Loucy (cell line): ENCODE data around the gene SUPT20HL1.
"Not testable (repeated sequence)": the region's sequence is repeated elsewhere in the genome, so short reads cannot be mapped to it uniquely, and the experiment has no call there.

ENCODE experiments used
- H2AFZ ChIP-seq: fragments of 200-600 bp; sonication (generic); 2 replicates; pipeline ENCODE4 v1.6.0; 2016; ENCODE audit warnings: antibody characterized with exemption, mild to moderate bottlenecking, low read length, moderate library complexity
- H3F3A ChIP-seq: fragments of 200-600 bp; 2 replicates; pipeline ENCODE4 v1.6.0; 2016; ENCODE audit warnings: antibody characterized with exemption, low read depth, mild to moderate bottlenecking
- H3K27me3 ChIP-seq: fragments of 200-600 bp; sonication (generic); 2 replicates; pipeline ENCODE4 v1.6.1; 2014; ENCODE audit warnings: low read length, mild to moderate bottlenecking; ENCODE audit not compliant: insufficient read depth, poor library complexity, severe bottlenecking
- H3K36me3 ChIP-seq: fragments of 200-600 bp; sonication (generic); 2 replicates; pipeline ENCODE4 v1.6.1; 2016; ENCODE audit warnings: low read length; ENCODE audit not compliant: insufficient read depth
- H3K4me1 ChIP-seq: fragments of 200-600 bp; sonication (generic); 2 replicates; pipeline ENCODE4 v1.5.1; 2014; ENCODE audit warnings: low read length, mild to moderate bottlenecking; ENCODE audit not compliant: insufficient read depth, poor library complexity, severe bottlenecking
- H3K4me2 ChIP-seq: fragments of 200-600 bp; sonication (generic); 2 replicates; pipeline ENCODE4 v1.6.0; 2014; ENCODE audit warnings: antibody characterized with exemption, low read length, low read depth, mild to moderate bottlenecking; ENCODE audit not compliant: poor library complexity, severe bottlenecking
- H3K4me3 ChIP-seq: fragments of 200-600 bp; sonication (generic); 2 replicates; pipeline ENCODE4 v1.5.1; 2014; ENCODE audit warnings: low read length, mild to moderate bottlenecking, mixed read lengths; ENCODE audit not compliant: poor library complexity, severe bottlenecking
- H3K79me2 ChIP-seq: fragments of 200-600 bp; sonication (generic); 2 replicates; pipeline ENCODE4 v1.6.1; 2014; ENCODE audit warnings: low read length; ENCODE audit not compliant: insufficient read depth
- H3K9ac ChIP-seq: fragments of 200-600 bp; sonication (generic); 2 replicates; pipeline ENCODE4 v1.6.0; 2014; ENCODE audit warnings: mild to moderate bottlenecking, low read depth, low read length, moderate library complexity; ENCODE audit not compliant: poor library complexity, severe bottlenecking
- H3K9me2 ChIP-seq: fragments of 200-600 bp; sonication (generic); replicated peaks from 2 replicates; pipeline ENCODE4 v1.6.1; 2016; ENCODE audit warnings: low read depth, low read length, mixed read lengths
- H3K9me3 ChIP-seq: fragments of 200-600 bp; sonication (generic); 2 replicates; pipeline ENCODE4 v1.6.1; 2014; ENCODE audit warnings: mild to moderate bottlenecking, antibody characterized with exemption, low read length, low read depth; ENCODE audit not compliant: insufficient read depth
- H4K20me1 ChIP-seq: fragments of 200-600 bp; sonication (generic); 2 replicates; pipeline ENCODE4 v1.6.0; 2014; ENCODE audit warnings: antibody characterized with exemption, low read length, mild to moderate bottlenecking; ENCODE audit not compliant: insufficient read depth, poor library complexity, severe bottlenecking
- CTCF ChIP-seq: fragments of 200-600 bp; sonication (generic); conservative IDR thresholded peaks from 2 replicates; pipeline ENCODE4 v1.5.1; 2014; ENCODE audit warnings: mild to moderate bottlenecking, antibody characterized with exemption, low read length
- EZH2phosphoT487 ChIP-seq: fragments of 200-600 bp; IDR thresholded peaks from 2 replicates; pipeline ENCODE4 v1.6.1; 2018; ENCODE audit warnings: antibody characterized with exemption, mild to moderate bottlenecking, moderate library complexity, borderline replicate concordance

The SUPT20HL1 gene

GRCh38 chrX:24378706-24379105 lies 18.3 kb downstream of the SUPT20HL1 start:
- Histone ChIP-seq H3K4me2 (no peak overlapping the region), H3K36me3 (no peaks in the 10 kb centered on the region), H3K4me3 (no peak overlapping the region), H3K9ac (no peak overlapping the region), H3F3A (no peaks in the 10 kb centered on the region), H3K9me2 (no peaks in the 10 kb centered on the region), H2AFZ (no peak overlapping the region), H3K9me3 (no peaks in the 10 kb centered on the region), H3K4me1 (no peaks in the 10 kb centered on the region), H4K20me1 (no peaks in the 10 kb centered on the region), H3K79me2 (no peaks in the 10 kb centered on the region), H3K27me3 (no peaks in the 10 kb centered on the region)
- no peak for TF ChIP-seq CTCF
- no peak for TF ChIP-seq EZH2phosphoT487

GRCh38 chrX:24380262-24381187 lies 20.1 kb downstream of the SUPT20HL1 start:
- H3K79me2 ChIP-seq = no peaks in the 10 kb centered on the region
- no peaks in the 10 kb centered on the region for H3K9me2 ChIP-seq
- H3K9ac ChIP-seq = no peak overlapping the region
- H3F3A ChIP-seq = no peaks in the 10 kb centered on the region
- no peaks in the 10 kb centered on the region for H3K27me3 ChIP-seq
- no peaks in the 10 kb centered on the region for H4K20me1 ChIP-seq
- no peaks in the 10 kb centered on the region for H3K36me3 ChIP-seq
- no peak overlapping the region for H2AFZ ChIP-seq
- no peak overlapping the region for H3K4me3 ChIP-seq
- H3K9me3 ChIP-seq = no peaks in the 10 kb centered on the region
- H3K4me2 ChIP-seq = no peak overlapping the region
- H3K4me1 ChIP-seq = no peaks in the 10 kb centered on the region
- TF ChIP-seq CTCF (no peak), EZH2phosphoT487 (no peak)

GRCh38 chrX:24382315-24382714 lies 21.9 kb downstream of the SUPT20HL1 start:
- not testable (repeated sequence) for H3K4me3 ChIP-seq, H3K27me3 ChIP-seq, H3K9ac ChIP-seq, H3K9me3 ChIP-seq, H3K79me2 ChIP-seq, H3K4me2 ChIP-seq, H3K4me1 ChIP-seq, H3K36me3 ChIP-seq, H2AFZ ChIP-seq, H4K20me1 ChIP-seq, H3K9me2 ChIP-seq, H3F3A ChIP-seq

GRCh38 chrX:24387724-24388123 lies 27.3 kb downstream of the SUPT20HL1 start:
- no peaks in the 10 kb centered on the region for H3K4me1 ChIP-seq
- H3K9ac ChIP-seq = no peak overlapping the region
- no peaks in the 10 kb centered on the region for H3K36me3 ChIP-seq
- H3F3A ChIP-seq = no peaks in the 10 kb centered on the region
- no peaks in the 10 kb centered on the region for H3K9me3 ChIP-seq
- H3K4me3 ChIP-seq = no peak overlapping the region
- H3K79me2 ChIP-seq = no peaks in the 10 kb centered on the region
- TF ChIP-seq CTCF (no peak), EZH2phosphoT487 (no peak)
- no peaks in the 10 kb centered on the region for H3K9me2 ChIP-seq
- no peak overlapping the region for H3K4me2 ChIP-seq
- no peaks in the 10 kb centered on the region for H3K27me3 ChIP-seq
- no peaks in the 10 kb centered on the region for H4K20me1 ChIP-seq
- no peak overlapping the region for H2AFZ ChIP-seq
